HG02973 (cell line): ENCODE measurements around the gene CDK14.
"Not testable (repeated sequence)": the region's sequence is repeated elsewhere in the genome, so short reads cannot be mapped to it uniquely, and the experiment has no call there.

Experiments
- ATAC-seq: cut with Tn5 transposase; IDR thresholded peaks from one replicate; pipeline ENCODE4 v1.9.1; 2021; ENCODE audit warnings: moderate library complexity; ENCODE audit not compliant: unreplicated experiment

CDK14 gene

DNA sequence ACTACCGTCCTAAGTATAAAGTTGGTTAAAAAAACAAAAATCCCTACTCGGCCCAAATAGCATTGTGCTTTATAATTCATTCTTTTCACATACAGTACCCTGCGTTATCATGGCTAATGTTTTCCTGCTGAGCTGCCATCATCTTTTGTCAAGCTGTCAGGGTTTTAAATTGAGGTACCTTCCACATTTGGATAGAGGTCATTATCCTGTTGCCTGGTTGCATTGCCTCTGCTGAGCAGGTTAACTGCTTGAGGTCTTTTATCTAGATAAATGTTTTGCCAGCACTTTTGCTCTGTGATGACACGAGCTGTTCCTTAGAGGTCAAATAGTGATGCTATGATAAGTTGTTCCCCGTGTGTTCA lies 573.7 kb downstream of the CDK14 start:
- no peak for ATAC-seq

DNA sequence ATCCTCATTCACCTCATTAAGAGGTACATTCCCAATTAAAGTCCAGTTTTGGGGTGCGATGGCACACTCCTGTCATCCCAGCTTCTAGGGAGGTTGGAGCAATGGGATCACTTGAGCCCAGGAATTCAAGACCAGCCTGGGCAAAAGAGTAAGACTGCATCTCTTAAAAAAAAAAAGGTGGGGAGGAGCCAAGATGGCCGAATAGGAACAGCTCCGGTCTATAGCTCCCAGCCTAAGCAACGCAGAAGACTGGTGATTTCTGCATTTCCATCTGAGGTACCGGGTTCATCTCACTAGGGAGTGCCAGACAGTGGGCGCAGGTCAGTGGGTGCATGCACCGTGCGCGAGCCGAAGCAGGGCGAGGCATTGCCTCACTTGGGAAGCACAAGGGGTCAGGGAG lies 577.1 kb downstream of the CDK14 start:
- ATAC-seq, result not testable (repeated sequence)

DNA sequence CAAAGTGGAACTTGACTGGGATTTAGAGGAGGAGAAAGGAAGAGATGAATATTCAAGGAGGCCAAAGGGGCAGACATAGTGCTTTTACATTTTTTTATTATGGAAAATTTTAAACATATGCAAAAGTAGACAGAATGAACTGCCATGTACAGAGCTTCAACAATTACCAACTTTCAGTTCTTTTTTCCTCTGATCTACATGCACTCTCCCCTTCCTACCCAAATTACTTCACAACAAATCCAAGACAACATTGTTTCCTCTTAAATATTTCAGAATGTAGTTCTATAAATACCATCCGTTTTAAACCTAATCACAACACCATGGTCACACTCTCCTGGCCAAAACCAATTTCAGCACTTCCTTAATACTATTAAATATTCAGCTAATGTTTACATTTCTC lies 584.6 kb downstream of the CDK14 start:
- no peak for ATAC-seq

DNA sequence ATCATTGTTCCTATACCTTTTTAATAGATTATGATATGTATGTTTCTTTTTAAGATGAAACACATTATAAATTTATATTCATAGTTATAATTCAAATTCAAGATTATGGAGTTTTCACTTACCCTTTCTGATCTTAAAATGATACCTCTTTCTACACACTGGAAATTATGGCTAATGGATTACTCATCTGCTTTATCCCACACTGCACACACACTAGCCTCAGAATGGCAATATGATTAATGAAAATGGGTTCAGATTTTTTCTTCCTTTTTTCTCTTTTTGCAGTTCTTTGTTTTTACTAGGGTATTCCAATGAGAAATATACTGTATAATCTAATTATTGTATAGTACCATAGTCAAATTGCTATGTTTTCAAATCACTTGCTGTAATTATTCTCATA lies 585.8 kb downstream of the CDK14 start:
- ATAC-seq, result no peak

DNA sequence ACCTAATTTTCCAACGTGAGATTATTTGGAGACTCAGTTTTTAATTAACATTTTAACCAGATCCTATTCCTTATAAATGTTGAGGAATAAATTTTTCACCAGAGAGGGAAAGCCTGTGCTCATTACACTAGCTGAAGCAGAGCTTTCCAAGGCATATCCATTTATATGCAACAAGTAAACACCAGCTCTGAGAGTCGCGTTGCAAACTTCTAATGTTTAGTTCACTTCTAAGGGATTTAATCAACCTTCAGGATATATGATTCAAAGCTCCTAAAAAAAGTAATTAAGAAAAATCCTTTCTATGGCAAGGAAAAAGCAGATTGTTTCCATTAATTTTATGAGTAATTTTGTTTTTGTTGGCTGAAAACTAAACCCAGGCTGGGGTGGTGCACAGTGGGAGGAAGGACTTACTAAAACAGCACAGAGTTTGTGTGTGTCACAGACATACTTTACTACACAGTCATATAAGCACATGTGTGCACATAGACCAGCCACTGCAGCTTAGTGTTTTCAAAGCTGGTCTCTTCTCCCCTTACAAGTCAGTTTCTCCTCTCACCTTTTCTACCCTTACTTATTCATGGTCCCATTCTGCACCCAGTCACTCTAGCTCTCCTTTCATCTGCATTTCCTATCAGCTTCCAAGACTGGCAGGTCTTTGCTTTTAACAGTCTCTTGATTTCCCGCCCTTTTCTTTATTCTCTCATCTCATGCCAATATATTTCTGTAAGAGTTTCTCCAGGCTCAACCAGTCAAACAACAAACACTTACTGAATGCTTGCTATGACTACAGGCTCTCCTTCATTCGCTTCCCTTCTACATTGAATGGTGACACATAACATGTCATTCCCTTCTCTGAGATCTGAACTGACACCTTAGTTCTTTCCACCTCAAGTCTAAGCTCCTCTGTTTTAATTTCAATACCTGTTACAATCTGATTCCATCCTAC lies 587.0 kb downstream of the CDK14 start:
- no peak for ATAC-seq

DNA sequence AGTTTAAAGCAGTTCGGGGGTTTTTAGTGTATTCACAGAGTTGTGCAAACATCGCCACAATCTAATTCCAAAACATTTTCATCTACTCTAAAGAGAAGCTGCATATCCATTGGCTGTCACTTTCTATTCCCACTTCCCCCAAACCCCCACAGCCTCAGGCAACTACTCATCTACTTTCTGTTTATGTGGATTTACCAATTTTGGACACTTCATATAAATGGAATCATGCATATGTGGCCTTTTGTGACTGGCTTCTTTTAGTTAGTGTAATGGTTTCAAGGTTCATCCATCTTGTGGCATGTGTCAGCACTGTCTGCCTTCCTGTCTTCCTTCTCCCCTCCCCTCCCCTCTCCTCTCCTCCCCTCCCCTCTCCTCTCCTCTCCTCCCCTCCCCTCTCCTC lies 589.6 kb downstream of the CDK14 start:
- no peak for ATAC-seq

DNA sequence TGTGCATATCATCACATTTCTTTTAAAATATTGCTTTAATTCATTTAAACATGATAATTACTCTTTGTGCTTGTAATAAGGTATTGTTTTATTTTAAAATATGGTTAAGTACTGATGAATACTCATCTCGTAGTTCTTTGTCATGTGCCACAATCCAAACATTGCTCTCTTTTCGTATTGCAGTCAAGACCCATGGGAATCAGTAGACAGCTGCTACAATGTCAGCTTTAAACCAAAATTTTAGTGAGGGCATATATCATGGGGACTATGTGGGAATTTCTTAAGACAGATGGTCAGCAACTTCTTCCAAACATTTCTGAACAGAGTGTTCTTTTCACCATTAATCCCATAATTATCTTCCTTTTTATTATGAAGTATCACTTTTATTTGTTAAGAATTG lies 590.9 kb downstream of the CDK14 start:
- ATAC-seq, result no peak

DNA sequence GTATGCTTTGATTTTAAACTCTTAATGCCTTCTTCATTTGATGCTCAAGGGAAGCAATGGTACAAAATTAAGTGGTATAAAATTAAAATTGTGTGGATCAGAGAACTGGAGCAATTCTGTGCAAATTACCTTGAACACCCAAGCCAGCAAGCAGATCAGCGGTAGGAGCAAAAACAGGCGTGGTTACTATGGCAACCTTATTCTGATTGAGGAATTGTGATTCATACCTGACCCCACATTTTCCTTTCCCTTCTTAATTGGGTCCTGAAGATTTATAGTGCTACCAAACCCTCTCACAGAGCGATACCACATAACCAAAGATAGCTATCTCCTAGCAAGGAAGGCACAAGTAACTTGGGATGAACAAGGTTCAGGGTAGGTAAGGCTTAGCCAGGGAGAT lies 595.6 kb downstream of the CDK14 start:
- no peak for ATAC-seq

DNA sequence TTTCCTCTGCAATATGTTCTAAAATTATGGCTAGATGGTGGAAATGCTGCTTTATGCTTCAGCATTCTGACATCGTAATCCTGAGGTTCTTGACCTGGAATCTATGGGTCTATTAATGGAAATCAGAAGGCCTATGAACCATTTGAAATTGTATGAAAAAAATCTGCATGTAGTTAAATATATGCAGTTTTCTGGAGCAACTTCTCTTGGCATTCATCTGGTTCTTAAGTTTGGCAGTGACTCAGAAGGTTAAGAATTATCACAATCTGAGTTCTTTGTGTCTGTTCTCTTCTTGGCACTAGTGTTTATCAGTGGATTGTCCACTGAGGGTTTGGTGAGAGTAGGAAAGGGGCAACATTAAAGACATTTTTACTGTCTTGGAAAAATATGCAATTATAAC lies 597.0 kb downstream of the CDK14 start:
- ATAC-seq, result no peak

DNA sequence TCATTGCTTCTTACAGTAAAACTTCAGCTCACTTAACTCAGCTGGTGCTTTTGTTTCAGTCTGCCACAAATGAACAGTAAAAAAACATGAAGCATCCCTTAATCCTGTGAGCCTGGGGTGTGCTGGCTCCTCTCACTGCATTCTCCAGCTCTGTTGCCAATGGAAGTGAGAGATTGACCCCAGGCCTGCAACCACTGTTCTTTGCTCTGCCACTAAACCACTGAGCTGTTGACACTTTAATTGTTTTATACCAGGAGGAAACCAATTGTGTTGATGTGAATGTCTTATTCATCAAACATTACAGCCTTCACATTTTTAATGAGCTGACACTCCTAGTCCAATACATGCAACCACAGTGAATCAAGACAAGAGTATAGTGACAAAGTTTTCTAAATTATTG lies 598.7 kb downstream of the CDK14 start:
- no peak for ATAC-seq

DNA sequence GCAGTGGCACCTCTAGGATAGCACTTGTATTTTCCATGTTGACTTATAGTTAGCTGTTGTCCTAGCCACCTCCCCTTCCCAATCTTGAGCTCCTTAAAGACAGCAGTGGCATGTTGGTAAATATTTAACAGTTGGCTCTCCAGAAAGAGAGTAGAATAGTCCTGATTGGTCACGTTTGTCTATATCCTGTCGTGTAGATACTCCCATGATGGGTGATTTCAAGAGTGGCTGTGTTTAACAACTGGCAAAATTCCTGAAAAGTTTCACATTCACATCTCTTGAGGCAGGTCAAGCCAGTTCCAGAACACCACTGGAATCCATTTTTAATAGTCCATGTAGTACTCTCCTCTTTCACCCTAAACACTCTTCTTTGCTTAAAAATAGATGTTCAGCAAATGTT lies 599.9 kb downstream of the CDK14 start:
- ATAC-seq, result no peak

DNA sequence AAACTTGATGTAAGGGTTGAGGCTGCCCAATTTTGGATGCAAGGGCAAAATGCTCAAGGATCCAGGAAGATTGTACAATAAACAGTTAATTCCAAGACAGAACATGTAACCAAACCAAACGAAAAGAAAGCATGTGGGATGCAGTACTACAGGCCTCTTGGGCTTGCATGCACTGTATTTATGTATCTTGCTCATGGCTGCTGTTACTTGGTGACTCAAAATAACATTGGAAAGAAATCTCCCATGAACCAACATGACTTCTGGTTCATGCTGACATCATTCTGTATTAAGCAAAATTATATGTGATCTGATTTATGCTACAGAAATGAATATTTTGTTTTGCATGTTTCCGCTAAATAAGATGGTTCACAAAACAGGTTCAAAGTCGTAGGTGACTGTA lies 602.2 kb downstream of the CDK14 start:
- ATAC-seq, result no peak

DNA sequence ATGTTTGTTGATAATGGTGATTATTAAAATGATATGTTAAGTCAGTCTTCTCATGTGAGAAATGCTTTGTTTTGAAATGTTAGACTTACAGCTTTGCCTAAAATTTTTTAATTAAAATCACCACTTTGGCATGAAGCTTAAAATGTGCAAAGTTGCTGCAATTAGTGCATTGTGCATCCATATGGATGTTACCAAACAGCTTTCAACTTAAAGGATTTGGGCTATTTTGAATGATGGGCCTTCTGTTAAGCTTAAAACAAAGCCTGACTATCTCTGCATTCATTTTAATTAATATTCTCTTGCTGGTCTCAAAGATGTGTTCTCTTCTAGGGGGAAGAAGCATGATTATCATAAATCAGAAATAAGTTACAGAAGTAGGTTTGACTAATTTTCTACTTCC lies 603.5 kb downstream of the CDK14 start:
- no peak for ATAC-seq

DNA sequence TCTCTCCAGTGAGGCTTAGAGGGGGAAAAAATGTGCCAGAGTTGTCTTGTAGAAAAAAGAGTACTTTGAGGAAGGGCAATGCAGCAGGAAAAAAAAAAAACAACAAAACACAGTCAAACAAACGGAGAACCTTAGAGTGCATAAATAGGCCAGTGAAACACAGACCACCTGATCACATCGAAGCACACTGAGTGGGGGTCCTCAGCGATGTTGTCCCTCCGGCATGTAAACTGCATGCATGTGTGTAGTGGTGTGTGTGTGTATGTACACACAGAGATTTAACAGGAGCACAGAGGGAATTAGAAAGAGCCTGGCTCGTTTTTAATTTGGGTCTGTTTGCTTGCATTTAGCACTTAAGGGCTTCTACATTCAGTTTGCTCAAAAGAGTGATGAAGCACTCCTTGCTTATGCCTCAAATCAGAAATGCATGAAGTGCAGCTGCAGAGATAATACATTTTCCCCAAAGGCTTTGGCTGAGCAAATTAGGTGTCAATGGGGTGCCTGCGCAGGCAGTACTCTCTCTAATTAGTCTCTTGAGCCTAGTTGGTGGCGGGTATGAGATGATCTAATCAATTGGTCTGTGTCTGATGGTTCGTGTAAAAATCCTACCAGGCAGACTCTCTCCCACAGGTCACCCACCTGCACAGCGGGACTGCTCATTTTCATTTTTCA lies 605.5 kb downstream of the CDK14 start:
- no peak for ATAC-seq

DNA sequence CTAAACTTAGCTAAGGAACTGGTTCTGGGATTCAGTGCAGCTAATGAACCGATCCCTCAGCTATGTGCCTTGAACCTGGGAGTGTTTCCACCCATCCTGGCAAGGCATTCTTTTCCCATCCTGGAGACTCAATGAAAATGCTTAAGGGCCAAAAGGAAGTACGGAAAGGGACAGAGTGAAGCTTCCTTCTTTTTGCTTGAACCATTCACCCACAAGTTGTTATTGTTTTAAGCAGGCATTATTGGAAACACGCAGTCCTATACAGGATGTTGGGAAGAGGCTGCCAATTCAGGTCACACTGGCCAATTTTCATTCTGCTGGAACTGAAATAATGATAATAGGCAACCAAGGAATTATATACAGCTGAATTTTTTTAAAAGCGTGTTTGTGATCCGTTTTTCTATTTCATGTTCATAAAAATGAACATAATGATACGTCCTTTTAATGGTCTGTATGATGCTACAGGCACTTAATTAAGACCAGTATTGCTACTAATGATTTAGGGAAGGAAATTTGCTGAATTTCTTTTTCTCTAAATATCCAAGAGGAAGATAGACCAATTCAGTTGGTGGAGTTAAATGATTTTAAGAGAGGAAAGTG lies 610.3 kb downstream of the CDK14 start:
- no peak for ATAC-seq

DNA sequence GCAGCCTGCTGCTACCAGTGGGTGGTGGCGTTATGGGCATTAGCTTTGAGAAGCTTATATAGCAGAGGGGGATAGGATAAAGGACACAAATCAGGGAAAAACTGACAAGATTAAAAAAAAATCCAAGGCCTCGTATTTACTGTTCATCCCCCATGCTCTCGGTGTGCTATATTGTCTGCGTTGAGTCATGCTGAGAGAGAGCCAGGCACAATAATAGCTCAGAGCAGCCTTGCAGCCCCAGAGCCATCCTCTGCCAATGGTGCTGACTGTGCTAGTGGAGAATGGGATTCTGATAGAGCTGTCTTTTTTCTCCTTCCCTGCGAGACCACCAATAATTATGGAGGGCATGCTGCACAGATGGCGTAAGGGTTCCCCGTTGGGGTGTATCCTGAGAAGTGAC lies 616.5 kb downstream of the CDK14 start:
- ATAC-seq, result no peak

DNA sequence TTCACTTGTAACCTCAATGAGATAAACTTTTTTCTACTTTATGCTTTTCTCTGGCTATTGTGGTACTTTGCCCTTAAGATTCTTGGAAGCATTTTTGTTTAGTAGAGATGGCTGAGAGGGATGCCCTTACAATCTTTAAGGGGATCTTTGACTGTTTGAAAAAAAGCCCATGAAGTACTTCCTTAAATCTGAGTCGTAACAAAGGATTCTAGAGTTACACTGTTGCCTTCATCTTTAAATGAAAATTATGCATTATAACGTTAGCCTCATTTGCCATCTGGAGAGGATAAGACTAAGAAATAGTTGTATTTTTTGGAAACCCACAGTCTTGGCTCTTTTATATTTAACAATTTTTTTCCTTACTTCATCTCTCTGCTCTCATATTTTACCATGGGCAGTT lies 630.3 kb downstream of the CDK14 start:
- no peak for ATAC-seq

DNA sequence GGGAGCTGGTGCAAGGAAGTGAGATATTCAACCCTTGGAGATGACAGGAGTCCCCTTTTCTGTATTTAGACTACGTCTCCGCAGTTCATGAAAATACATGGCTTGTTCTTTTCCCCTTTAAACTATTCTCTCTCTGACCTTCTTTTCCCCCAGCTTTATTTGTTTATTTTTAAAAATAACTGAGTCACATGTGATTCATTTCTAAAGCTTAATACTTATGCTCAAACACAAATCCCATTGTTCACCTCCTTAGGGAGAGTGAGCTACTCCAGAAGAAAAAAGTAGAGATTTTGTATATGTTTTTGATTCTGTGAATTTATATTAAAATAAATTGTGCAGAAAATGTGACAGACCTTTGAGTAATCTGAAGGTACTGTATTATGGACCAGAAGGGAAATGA lies 632.2 kb downstream of the CDK14 start:
- no peak for ATAC-seq

DNA sequence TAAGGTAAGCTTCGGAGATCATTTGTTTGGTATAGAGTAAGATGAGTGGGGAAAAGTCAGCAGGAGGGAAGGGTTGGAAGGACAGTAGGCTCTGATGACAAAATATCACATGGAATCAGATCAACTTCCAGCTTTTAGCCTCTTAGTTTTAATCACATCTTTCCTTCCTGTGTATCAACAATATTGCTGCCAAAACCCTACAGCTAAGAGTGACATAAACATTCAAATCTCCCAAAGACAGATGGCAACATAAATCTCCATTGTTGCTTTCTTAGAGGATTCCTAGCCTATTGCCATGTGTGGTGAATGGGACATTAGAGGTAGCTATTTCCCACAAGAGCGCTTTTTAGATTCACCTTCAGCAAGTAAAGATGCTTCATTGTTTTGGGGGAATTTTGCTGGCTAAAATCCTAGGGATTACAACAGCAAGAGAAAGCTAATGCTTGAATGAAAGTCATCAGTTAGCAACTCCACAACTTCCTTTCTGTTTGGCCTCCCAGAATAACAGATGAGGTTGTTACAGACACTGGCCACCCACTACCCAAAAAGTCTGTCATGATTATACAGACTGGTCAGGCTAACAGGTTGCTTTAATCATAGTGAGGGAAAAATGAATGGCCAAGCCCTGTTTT lies 632.9 kb downstream of the CDK14 start:
- no peak for ATAC-seq

DNA sequence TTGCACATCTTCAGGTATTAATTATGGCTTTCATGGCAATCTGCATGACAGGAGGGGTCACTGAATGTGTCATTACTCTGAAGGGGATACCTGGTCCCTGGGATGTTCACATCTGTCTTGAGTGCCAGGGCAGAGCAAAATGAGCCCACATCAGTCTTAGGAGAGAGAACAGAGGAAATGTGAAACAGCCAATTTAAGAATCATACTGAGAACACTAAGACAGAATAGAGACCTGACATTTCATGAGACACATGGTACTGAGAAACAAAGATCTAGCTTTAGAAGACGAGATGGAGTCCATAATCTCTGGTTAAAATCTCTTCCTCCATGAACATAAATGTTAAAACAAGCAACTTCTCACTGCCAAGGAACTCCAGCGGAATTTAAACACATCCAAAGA lies 634.0 kb downstream of the CDK14 start:
- no peak for ATAC-seq

DNA sequence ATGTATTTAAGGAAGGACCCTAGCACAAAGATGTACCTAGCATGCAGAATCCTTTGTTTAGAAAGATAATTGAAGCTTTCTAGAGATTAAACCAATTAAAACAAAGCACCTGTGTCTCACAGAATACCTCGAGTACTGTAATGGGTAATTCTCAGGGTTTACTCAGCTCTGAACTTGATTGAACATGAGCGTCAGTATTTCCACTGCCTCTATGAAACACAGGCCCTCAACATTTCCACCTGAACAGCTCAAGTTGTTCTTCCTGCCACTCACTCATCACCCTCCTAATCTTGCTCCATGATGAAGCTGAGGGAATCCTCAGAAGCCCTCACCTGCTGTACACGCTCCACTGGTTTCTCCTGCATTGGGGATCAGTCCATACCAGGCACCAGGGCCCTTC lies 634.4 kb downstream of the CDK14 start:
- no peak for ATAC-seq

DNA sequence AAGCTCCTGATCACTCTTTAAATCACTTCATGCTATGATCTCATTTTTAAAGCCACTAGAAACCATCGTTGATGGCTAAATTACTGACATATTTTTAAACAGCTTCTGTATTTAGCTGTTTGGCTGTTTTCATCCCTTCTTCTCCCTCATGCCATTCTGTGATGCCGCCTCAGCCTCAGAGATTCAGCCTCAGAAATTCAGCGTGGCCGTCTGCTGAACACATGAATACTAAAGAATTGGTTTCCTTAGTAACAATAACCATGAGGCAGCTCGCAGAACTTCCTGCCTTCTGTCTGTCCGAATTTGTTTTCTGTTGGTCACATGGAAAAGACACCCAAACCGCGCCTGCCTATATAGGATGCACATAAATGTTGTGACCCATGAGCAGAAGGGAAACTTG lies 637.1 kb downstream of the CDK14 start:
- no peak for ATAC-seq
